ENCODE results near the gene DYTN.
A peak's percentile ranks its signal among the peaks of the same experiment; 100 is the strongest.

Gene DYTN

DNA sequence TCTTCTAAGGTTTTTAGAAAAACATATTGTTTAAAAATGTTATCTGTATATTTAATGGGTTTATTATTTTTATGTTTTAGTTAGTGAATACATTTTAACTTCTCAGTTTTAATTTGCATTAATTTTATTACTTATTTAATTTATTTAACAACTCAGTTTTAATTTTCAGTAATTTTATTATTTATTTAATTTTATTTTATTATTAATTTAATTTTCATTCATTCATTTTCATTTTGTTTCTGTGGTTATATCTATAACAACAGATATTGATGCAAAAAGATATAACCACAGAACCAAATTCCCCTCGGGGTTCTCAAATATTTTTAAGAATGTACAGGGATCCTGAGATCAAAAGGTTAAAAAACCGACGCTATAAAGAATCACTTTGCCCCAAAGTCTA lies 52.9 kb downstream of the DYTN start:
- TF ChIP-seq, protein P1, sequence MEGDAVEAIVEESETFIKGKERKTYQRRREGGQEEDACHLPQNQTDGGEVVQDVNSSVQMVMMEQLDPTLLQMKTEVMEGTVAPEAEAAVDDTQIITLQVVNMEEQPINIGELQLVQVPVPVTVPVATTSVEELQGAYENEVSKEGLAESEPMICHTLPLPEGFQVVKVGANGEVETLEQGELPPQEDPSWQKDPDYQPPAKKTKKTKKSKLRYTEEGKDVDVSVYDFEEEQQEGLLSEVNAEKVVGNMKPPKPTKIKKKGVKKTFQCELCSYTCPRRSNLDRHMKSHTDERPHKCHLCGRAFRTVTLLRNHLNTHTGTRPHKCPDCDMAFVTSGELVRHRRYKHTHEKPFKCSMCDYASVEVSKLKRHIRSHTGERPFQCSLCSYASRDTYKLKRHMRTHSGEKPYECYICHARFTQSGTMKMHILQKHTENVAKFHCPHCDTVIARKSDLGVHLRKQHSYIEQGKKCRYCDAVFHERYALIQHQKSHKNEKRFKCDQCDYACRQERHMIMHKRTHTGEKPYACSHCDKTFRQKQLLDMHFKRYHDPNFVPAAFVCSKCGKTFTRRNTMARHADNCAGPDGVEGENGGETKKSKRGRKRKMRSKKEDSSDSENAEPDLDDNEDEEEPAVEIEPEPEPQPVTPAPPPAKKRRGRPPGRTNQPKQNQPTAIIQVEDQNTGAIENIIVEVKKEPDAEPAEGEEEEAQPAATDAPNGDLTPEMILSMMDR (IDR thresholded peaks at IDR 0.05; ENCODE audit: low read depth, low read length), result no peak
- DNase-seq (ENCODE audit: extremely low read depth, low read depth), result no peak

DNA sequence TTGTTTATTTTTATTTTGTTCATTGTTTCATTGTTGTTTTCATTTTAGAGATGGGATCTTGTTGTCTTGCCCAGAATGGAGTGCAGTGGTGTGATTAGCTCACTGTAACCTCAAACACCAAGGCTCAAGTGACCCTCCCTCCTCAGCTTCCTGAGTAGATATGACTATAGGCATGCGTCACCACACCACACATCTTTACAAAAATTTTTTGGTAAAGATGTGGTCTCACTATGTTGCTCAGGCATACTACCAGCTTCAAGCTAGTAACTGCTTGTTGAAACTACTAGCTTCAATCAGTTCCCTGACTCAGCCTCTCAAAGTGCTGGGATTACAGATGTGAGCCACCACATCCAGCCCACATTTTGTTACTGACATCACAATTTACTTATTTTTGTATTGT lies 61.1 kb downstream of the DYTN start:
- DNase-seq (ENCODE audit: extremely low read depth, low read depth), result no peak
- TF ChIP-seq, protein P1 (IDR thresholded peaks at IDR 0.05; ENCODE audit: low read depth, low read length), result no peak

DNA sequence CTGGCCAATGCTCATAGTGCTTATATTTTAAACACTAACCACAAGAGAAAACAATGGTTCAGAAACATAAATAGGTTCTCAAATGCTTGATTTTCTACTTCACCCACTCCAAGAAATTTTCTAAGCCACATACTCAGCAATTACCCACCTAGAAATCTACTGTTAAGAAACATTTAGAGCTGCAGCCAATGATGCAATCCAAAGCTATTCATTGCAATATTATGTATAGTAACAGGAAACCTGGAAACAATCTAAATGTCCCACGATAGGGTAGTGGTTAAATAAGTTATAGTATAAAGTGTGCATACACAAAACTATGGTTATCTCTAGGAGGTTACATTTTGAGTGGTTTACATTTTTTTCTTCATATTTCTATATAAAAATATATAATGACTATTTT lies 70.2 kb downstream of the DYTN start:
- TF ChIP-seq, protein P1 (IDR thresholded peaks at IDR 0.05; ENCODE audit: low read depth, low read length), result no peak
- DNase-seq (ENCODE audit: extremely low read depth, low read depth), result no peak

DNA sequence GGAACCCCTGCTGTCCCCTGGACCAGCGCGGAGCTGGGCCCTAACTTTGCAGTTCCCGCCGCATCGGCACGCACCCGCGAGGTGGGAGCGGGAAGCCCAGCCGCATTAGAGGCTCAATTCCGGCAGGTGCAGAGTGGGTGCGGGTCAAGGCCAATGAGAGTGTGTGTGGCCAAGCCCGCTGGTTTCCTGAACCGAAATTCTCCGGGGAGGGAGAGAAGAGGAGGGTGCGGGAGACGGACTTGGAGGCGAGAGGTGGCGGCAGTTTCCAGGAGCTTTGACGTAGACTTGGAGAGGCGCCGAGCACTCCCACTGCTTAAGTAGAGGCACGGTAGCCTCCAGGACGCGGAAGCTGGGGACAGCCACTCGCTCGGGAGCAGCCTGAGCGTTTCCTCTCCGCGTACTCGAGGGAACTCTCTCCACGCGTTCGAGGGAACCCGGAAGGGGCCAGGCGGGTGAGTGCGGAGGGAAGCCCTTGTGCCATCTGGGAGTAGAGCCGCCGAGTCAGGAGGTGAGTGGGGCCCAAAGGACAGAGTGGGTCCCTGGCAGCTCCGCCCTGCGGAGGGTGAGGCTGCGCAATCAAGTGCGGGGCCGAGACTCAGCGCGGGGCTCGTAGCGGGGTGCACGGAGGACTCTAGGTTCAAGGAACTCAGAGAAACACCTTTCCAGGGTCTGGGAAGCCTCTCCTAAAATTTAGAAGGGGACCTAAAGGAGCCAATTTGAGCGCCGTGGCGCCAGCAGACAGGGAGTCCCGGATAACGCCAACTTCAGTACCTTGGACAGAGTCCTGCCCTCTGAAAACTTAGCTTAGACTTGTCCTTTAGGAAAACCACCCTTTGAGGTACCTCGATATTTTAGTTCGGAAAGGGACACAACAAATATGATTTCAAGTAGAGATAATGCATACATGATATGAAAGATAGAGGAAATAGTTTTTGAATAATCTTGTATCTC lies 75.8 kb downstream of the DYTN start, which contains the start of gene FAM237A:
FAM237A (plus strand) TSS at position 413 of the 951 bp plus-strand sequence. CDS start 1,750 bp downstream, outside the sequence.
- peak; percentile 16 for DNase-seq (ENCODE audit: extremely low read depth, low read depth)

DNA sequence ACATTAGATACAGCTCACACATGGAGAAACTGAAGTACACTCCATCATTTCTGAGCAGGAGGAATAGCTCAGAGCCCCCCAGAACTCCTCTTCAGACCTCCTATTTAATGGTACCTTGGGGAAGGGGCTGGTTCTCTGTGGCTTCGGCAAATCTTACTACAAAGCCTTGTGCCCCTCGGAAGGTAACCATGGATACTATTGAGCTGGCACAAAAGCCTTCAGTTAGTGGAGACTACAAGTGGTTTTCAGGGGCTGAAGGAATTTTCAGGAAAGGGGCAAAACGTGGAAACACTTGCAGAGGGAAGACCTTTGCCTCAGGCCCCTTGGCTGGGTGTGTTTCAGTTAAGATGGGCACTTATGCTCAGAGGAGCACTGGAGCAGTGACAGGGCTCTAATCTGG lies 77.0 kb downstream of the DYTN start:
- DNase-seq (ENCODE audit: extremely low read depth, low read depth), result no peak
- TF ChIP-seq, protein P1 (IDR thresholded peaks at IDR 0.05; ENCODE audit: low read depth, low read length), result no peak

More for the DNA sequence above, 75.8 kb downstream of the DYTN start, which contains the start of gene FAM237A:
- TF ChIP-seq, protein P1 (IDR thresholded peaks at IDR 0.05; ENCODE audit: low read depth, low read length), result no peak

DNA sequence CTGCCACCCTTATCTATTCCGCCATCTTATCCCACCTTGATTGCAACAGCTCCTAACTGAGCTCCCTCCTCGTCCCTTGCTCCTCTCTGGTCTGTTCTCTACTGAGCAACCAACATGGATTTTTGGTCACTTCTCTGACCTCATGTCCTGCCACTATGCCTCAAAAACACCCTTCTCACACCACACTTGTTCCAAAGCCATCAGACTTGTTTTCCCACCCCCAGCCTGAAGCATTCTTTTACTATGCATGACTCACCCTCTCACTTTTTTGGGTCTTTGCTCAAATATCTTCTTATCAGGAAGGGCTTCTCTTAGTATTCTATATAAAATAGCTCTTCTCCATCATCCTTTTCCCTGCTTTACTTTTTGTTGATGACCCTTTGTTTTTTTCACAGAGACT lies 78.6 kb downstream of the DYTN start:
- TF ChIP-seq, protein P1 (IDR thresholded peaks at IDR 0.05; ENCODE audit: low read depth, low read length), result no peak
- DNase-seq (ENCODE audit: extremely low read depth, low read depth), result no peak

DNA sequence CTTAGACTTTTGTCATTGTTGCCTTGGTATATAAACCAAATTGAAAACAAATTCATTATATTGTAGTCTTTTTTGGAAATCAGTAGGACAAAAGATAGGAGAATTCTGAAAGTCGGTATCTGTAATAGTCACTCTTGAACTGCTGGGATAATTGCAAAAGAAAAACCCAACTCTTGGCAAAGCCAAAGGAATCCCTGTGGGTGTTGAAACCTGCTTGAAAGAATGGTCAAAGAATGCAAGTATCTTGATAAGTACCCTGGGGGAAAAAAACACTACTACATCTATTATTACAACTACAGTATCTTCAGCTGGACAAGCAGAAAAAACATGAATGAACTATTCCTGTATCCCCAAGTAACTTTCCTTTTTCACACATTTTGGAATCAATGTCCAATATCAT lies 83.2 kb downstream of the DYTN start:
- TF ChIP-seq, protein P1 (IDR thresholded peaks at IDR 0.05; ENCODE audit: low read depth, low read length), result no peak
- no peak for DNase-seq (ENCODE audit: extremely low read depth, low read depth)

Measured in AG09319 (cell line).